MM.1S (cell line): ENCODE measurements around the gene SNRNP27.

Experiments
- DNase-seq: peaks from one replicate; pipeline ENCODE4 v3.0.0-alpha.2; 2015
- H2AFZ ChIP-seq: fragments of 300-600 bp; sonication (generic); 2 replicates; pipeline ENCODE4 v1.6.0; 2016; ENCODE audit warnings: antibody characterized with exemption, low read length
- H3F3A ChIP-seq: fragments of 300-600 bp; sonication (generic); 2 replicates; pipeline ENCODE4 v1.6.1; 2016; ENCODE audit warnings: mild to moderate bottlenecking, antibody characterized with exemption, low read length, moderate library complexity, mixed read lengths; ENCODE audit not compliant: insufficient read depth
- H3K27ac ChIP-seq: fragments of 300-600 bp; sonication (generic); 2 replicates; pipeline ENCODE4 v1.5.1; 2016; ENCODE audit warnings: mild to moderate bottlenecking, low read length
- H3K27me3 ChIP-seq: fragments of 300-600 bp; sonication (generic); replicated peaks from 2 replicates; pipeline ENCODE4 v1.6.0; 2016; ENCODE audit warnings: low read length; ENCODE audit not compliant: insufficient read depth
- H3K36me3 ChIP-seq: fragments of 300-600 bp; sonication (generic); replicated peaks from 2 replicates; pipeline ENCODE4 v1.6.1; 2016; ENCODE audit warnings: mild to moderate bottlenecking, low read length, mixed read lengths; ENCODE audit not compliant: insufficient read depth
- H3K4me1 ChIP-seq: fragments of 300-600 bp; sonication (generic); 2 replicates; pipeline ENCODE4 v1.6.1; 2016; ENCODE audit warnings: low read length, mixed read lengths
- H3K4me2 ChIP-seq: fragments of 300-600 bp; sonication (generic); 2 replicates; pipeline ENCODE4 v1.6.0; 2016; ENCODE audit warnings: low read depth, low read length
- H3K4me3 ChIP-seq: fragments of 300-600 bp; sonication (generic); 2 replicates; pipeline ENCODE4 v1.5.1; 2016; ENCODE audit warnings: low read length, mixed read lengths
- H3K79me2 ChIP-seq: fragments of 300-600 bp; sonication (generic); 2 replicates; pipeline ENCODE4 v1.6.1; 2016; ENCODE audit warnings: mixed run types, low read length, mixed read lengths
- H3K9ac ChIP-seq: fragments of 300-600 bp; sonication (generic); 2 replicates; pipeline ENCODE4 v1.6.1; 2016; ENCODE audit warnings: low read length, mixed read lengths
- H3K9me2 ChIP-seq: fragments of 300-600 bp; sonication (generic); replicated peaks from 2 replicates; pipeline ENCODE4 v1.6.1; 2016; ENCODE audit warnings: mild to moderate bottlenecking, low read length, mixed read lengths; ENCODE audit not compliant: insufficient read depth
- H3K9me3 ChIP-seq: fragments of 300-600 bp; sonication (generic); replicated peaks from 2 replicates; pipeline ENCODE4 v1.6.1; 2016; ENCODE audit warnings: mild to moderate bottlenecking, low read length, mixed read lengths; ENCODE audit not compliant: insufficient read depth
- H4K20me1 ChIP-seq: fragments of 300-600 bp; sonication (generic); 2 replicates; pipeline ENCODE4 v1.6.1; 2016; ENCODE audit warnings: mild to moderate bottlenecking, low read length, moderate library complexity, mixed read lengths; ENCODE audit not compliant: insufficient read depth
- EZH2 ChIP-seq: fragments of 300-600 bp; sonication (generic); optimal IDR thresholded peaks from 2 replicates; pipeline ENCODE3; 2017; ENCODE audit warnings: low read depth, mild to moderate bottlenecking, antibody characterized with exemption, low read length, mixed read lengths
- EZH2phosphoT487 ChIP-seq: fragments of 300-600 bp; sonication (generic); IDR thresholded peaks from 2 replicates; pipeline ENCODE4 v1.6.1; 2018; ENCODE audit warnings: antibody characterized with exemption, low read length
- TF ChIP-seq, protein P1 (sequence below): fragments of 300-600 bp; sonication (generic); IDR thresholded peaks from 2 replicates; pipeline ENCODE4 v1.5.1; 2016; ENCODE audit warnings: antibody characterized with exemption, low read length, mixed read lengths

Gene SNRNP27

GRCh38 chr2:69933254-69933828 is 39.6 kb downstream of the SNRNP27 start:
- Histone ChIP-seq H3F3A (peaks cover 6% of the 10 kb centered on the region; the same call in 1 of the 2 replicates), H3K9ac (no peak overlapping the region), H3K36me3 (no peaks in the 10 kb centered on the region), H3K27me3 (no peaks in the 10 kb centered on the region), H3K4me1 (peaks cover 29% of the 10 kb centered on the region), H3K4me3 (no peak overlapping the region), H2AFZ (peak overlapping the region; percentile 21), H3K9me3 (no peaks in the 10 kb centered on the region), H3K79me2 (no peaks in the 10 kb centered on the region), H3K27ac (peak overlapping the region; percentile 57; the same call in 1 of the 2 replicates), H3K4me2 (peak overlapping the region; percentile 51), H3K9me2 (no peaks in the 10 kb centered on the region), H4K20me1 (no peaks in the 10 kb centered on the region)
- peak; percentile 61 for DNase-seq
- TF ChIP-seq EZH2phosphoT487 = no peak
- TF ChIP-seq, protein P1, sequence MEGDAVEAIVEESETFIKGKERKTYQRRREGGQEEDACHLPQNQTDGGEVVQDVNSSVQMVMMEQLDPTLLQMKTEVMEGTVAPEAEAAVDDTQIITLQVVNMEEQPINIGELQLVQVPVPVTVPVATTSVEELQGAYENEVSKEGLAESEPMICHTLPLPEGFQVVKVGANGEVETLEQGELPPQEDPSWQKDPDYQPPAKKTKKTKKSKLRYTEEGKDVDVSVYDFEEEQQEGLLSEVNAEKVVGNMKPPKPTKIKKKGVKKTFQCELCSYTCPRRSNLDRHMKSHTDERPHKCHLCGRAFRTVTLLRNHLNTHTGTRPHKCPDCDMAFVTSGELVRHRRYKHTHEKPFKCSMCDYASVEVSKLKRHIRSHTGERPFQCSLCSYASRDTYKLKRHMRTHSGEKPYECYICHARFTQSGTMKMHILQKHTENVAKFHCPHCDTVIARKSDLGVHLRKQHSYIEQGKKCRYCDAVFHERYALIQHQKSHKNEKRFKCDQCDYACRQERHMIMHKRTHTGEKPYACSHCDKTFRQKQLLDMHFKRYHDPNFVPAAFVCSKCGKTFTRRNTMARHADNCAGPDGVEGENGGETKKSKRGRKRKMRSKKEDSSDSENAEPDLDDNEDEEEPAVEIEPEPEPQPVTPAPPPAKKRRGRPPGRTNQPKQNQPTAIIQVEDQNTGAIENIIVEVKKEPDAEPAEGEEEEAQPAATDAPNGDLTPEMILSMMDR = no peak
- no peak for TF ChIP-seq EZH2

- H4K20me1 ChIP-seq = no peaks in the 10 kb centered on the region
- DNase-seq = no peak
- H3K27me3 ChIP-seq = no peaks in the 10 kb centered on the region
- peaks cover 6% of the 10 kb centered on the region; the same call in 1 of the 2 replicates for H3F3A ChIP-seq
- TF ChIP-seq EZH2phosphoT487 (no peak), EZH2 (no peak)
- TF ChIP-seq, protein P1 = no peak
- H3K4me3 ChIP-seq = no peak overlapping the region
- H2AFZ ChIP-seq = peak overlapping the region; percentile 21
- H3K4me1 ChIP-seq = peaks cover 29% of the 10 kb centered on the region
- no peak overlapping the region for H3K9ac ChIP-seq
- H3K27ac ChIP-seq = peak overlapping the region; percentile 57; the same call in 1 of the 2 replicates
- H3K9me3 ChIP-seq = no peaks in the 10 kb centered on the region
- H3K4me2 ChIP-seq = peak overlapping the region; percentile 51
- H3K36me3 ChIP-seq = no peaks in the 10 kb centered on the region
- no peaks in the 10 kb centered on the region for H3K9me2 ChIP-seq
- no peaks in the 10 kb centered on the region for H3K79me2 ChIP-seq
These were observed 40.3 kb downstream of the SNRNP27 start for GRCh38 chr2:69933839-69934613.

DNA sequence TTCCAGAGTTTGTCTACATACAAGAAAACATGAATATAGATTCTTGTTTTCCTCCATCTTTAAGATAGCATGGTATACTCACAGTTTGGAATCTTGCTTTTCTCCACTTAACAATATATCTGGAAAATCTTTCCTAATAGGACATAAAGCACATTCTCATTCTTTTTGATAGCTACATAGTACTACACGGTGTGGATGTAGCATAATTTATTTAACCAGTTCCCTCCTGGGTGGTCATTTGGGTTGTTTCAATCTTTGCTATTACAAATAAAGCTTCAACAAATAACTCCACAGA is 40.8 kb downstream of the SNRNP27 start:
- H3K4me1 ChIP-seq = peaks cover 29% of the 10 kb centered on the region
- no peak overlapping the region for H3K9ac ChIP-seq
- DNase-seq = no peak
- no peaks in the 10 kb centered on the region for H3K79me2 ChIP-seq
- H3K9me3 ChIP-seq = no peaks in the 10 kb centered on the region
- no peak overlapping the region for H3K4me2 ChIP-seq
- no peaks in the 10 kb centered on the region for H3K9me2 ChIP-seq
- peaks cover 6% of the 10 kb centered on the region; the same call in 1 of the 2 replicates for H3F3A ChIP-seq
- no peak overlapping the region for H3K4me3 ChIP-seq
- H2AFZ ChIP-seq = no peak overlapping the region
- H3K27me3 ChIP-seq = no peaks in the 10 kb centered on the region
- TF ChIP-seq EZH2phosphoT487 = no peak
- TF ChIP-seq EZH2 = no peak
- TF ChIP-seq, protein P1 = no peak
- H4K20me1 ChIP-seq = no peaks in the 10 kb centered on the region
- H3K36me3 ChIP-seq = no peaks in the 10 kb centered on the region
- H3K27ac ChIP-seq = no peak overlapping the region
